HUES64 (cell line): ENCODE measurements around the gene PKD2.

ENCODE experiments used
- H3K27ac ChIP-seq: 2 replicates; pipeline ENCODE4 v1.7.0; 2013; ENCODE audit warnings: low read depth, low read length, inconsistent platforms
- H3K27me3 ChIP-seq: 2 replicates; pipeline ENCODE4 v1.6.1; 2013; ENCODE audit warnings: mild to moderate bottlenecking, low read length; ENCODE audit not compliant: insufficient read depth
- H3K36me3 ChIP-seq: 2 replicates; pipeline ENCODE4 v1.6.1; 2013; ENCODE audit warnings: mild to moderate bottlenecking, low read length; ENCODE audit not compliant: insufficient read depth
- H3K4me1 ChIP-seq: 2 replicates; pipeline ENCODE4 v1.6.1; 2013; ENCODE audit warnings: mild to moderate bottlenecking, low read length, moderate library complexity; ENCODE audit not compliant: insufficient read depth
- H3K4me3 ChIP-seq: 2 replicates; pipeline ENCODE4 v1.5.1; 2013; ENCODE audit warnings: mild to moderate bottlenecking, low read length, moderate library complexity
- H3K9ac ChIP-seq: 2 replicates; pipeline ENCODE4 v1.6.1; 2013; ENCODE audit warnings: mild to moderate bottlenecking, low read depth, low read length
- H3K9me3 ChIP-seq: 2 replicates; pipeline ENCODE4 v1.6.1; 2013; ENCODE audit warnings: low read depth, low read length; ENCODE audit not compliant: insufficient read depth
- WGBS: fragments of 150-250, 120-280 bp; methylation state at CpG from one replicate; pipeline ENCODE4 v1.1.7; 2013; ENCODE audit warnings: missing lambda C conversion rate; 5-methylcytosine and 5-hydroxymethylcytosine counted together

PKD2 gene

GRCh38 chr4:88043586-88044340, 36.3 kb downstream of the PKD2 start:
- Histone ChIP-seq H3K4me3 (no peak overlapping the region), H3K4me1 (no peaks in the 10 kb centered on the region), H3K27ac (no peak overlapping the region), H3K27me3 (no peaks in the 10 kb centered on the region), H3K9ac (no peak overlapping the region), H3K9me3 (no peaks in the 10 kb centered on the region), H3K36me3 (peaks cover 100% of the 10 kb centered on the region)
- 96% methylated on average over 8 of the region's 8 CpGs for WGBS

GRCh38 chr4:88045021-88045420, 37.6 kb downstream of the PKD2 start:
- Histone ChIP-seq H3K27ac (no peak overlapping the region), H3K4me3 (no peak overlapping the region), H3K9ac (no peak overlapping the region), H3K36me3 (peaks cover 97% of the 10 kb centered on the region), H3K27me3 (no peaks in the 10 kb centered on the region), H3K9me3 (no peaks in the 10 kb centered on the region), H3K4me1 (no peaks in the 10 kb centered on the region)

GRCh38 chr4:88054229-88054628, 46.8 kb downstream of the PKD2 start:
- H3K27me3 ChIP-seq, result no peaks in the 10 kb centered on the region
- H3K27ac ChIP-seq, result no peak overlapping the region
- H3K4me1 ChIP-seq, result no peaks in the 10 kb centered on the region
- H3K9me3 ChIP-seq, result no peaks in the 10 kb centered on the region
- no peak overlapping the region for H3K9ac ChIP-seq
- H3K4me3 ChIP-seq, result no peak overlapping the region
- H3K36me3 ChIP-seq, result peaks cover 82% of the 10 kb centered on the region
- 95% methylated on average over 4 of the region's 4 CpGs for WGBS

GRCh38 chr4:88054901-88055300, 47.5 kb downstream of the PKD2 start:
- Histone ChIP-seq H3K9ac (no peak overlapping the region), H3K27me3 (no peaks in the 10 kb centered on the region), H3K9me3 (no peaks in the 10 kb centered on the region), H3K36me3 (peaks cover 84% of the 10 kb centered on the region), H3K27ac (no peak overlapping the region), H3K4me1 (no peaks in the 10 kb centered on the region), H3K4me3 (no peak overlapping the region)
- 89% methylated on average over 3 of the region's 3 CpGs for WGBS

GRCh38 chr4:88058295-88058694, 50.9 kb downstream of the PKD2 start:
- Histone ChIP-seq H3K4me1 (no peaks in the 10 kb centered on the region), H3K36me3 (peaks cover 78% of the 10 kb centered on the region), H3K27me3 (no peaks in the 10 kb centered on the region), H3K4me3 (no peak overlapping the region), H3K9me3 (no peaks in the 10 kb centered on the region), H3K9ac (no peak overlapping the region), H3K27ac (no peak overlapping the region)
- 91% methylated on average over 1 of the region's 3 CpGs for WGBS

GRCh38 chr4:88059766-88060165, 52.3 kb downstream of the PKD2 start:
- Histone ChIP-seq H3K27ac (no peak overlapping the region), H3K9me3 (no peaks in the 10 kb centered on the region), H3K9ac (no peak overlapping the region), H3K36me3 (peaks cover 88% of the 10 kb centered on the region), H3K4me3 (no peak overlapping the region), H3K4me1 (no peaks in the 10 kb centered on the region), H3K27me3 (no peaks in the 10 kb centered on the region)
- 90% methylated on average over 2 of the region's 2 CpGs for WGBS

- H3K27ac ChIP-seq, result no peak overlapping the region
- no peaks in the 10 kb centered on the region for H3K4me1 ChIP-seq
- H3K36me3 ChIP-seq, result peaks cover 92% of the 10 kb centered on the region
- 93% methylated on average over 2 of the region's 2 CpGs for WGBS
- H3K9me3 ChIP-seq, result no peaks in the 10 kb centered on the region
- no peaks in the 10 kb centered on the region for H3K27me3 ChIP-seq
- H3K9ac ChIP-seq, result no peak overlapping the region
- no peak overlapping the region for H3K4me3 ChIP-seq
Measured at GRCh38 chr4:88060431-88060830, 53.0 kb downstream of the PKD2 start.

GRCh38 chr4:88062311-88062710, 54.9 kb downstream of the PKD2 start:
- Histone ChIP-seq H3K27ac (no peak overlapping the region), H3K27me3 (no peaks in the 10 kb centered on the region), H3K9ac (no peak overlapping the region), H3K4me1 (no peaks in the 10 kb centered on the region), H3K9me3 (no peaks in the 10 kb centered on the region), H3K36me3 (peaks cover 92% of the 10 kb centered on the region), H3K4me3 (no peak overlapping the region)
- 100% methylated on average over 1 of the region's 1 CpG for WGBS

- H3K9ac ChIP-seq, result no peak overlapping the region
- H3K9me3 ChIP-seq, result no peaks in the 10 kb centered on the region
- H3K4me1 ChIP-seq, result no peaks in the 10 kb centered on the region
- peaks cover 92% of the 10 kb centered on the region for H3K36me3 ChIP-seq
- WGBS, result 97% methylated on average over 1 of the region's 1 CpG
- H3K27me3 ChIP-seq, result no peaks in the 10 kb centered on the region
- H3K27ac ChIP-seq, result no peak overlapping the region
- no peak overlapping the region for H3K4me3 ChIP-seq
Measured at GRCh38 chr4:88062843-88063242, 55.4 kb downstream of the PKD2 start.

- Histone ChIP-seq H3K9me3 (0 out of 2 replicates have a peak, but pooled peaks cover 2% of the 10 kb centered on the region), H3K27ac (no peak overlapping the region), H3K9ac (no peak overlapping the region), H3K4me3 (no peak overlapping the region), H3K36me3 (peaks cover 92% of the 10 kb centered on the region), H3K27me3 (no peaks in the 10 kb centered on the region), H3K4me1 (no peaks in the 10 kb centered on the region)
- WGBS, result 96% methylated on average over 5 of the region's 5 CpGs
Measured at GRCh38 chr4:88063634-88064296, 56.3 kb downstream of the PKD2 start.

GRCh38 chr4:88064410-88064809, 57.0 kb downstream of the PKD2 start:
- WGBS, result 95% methylated on average over 6 of the region's 6 CpGs
- no peak overlapping the region for H3K9ac ChIP-seq
- H3K27me3 ChIP-seq, result no peaks in the 10 kb centered on the region
- H3K36me3 ChIP-seq, result peaks cover 92% of the 10 kb centered on the region
- no peaks in the 10 kb centered on the region for H3K4me1 ChIP-seq
- H3K9me3 ChIP-seq, result 0 out of 2 replicates have a peak, but pooled peaks cover 2% of the 10 kb centered on the region
- no peak overlapping the region for H3K4me3 ChIP-seq
- no peak overlapping the region for H3K27ac ChIP-seq
